MM.1S (cell line): ENCODE data around the gene XRN2.
"Not testable (repeated sequence)": the region's sequence is repeated elsewhere in the genome, so short reads cannot be mapped to it uniquely, and the experiment has no call there.

Source experiments
- DNase-seq: peaks from one replicate; pipeline ENCODE4 v3.0.0-alpha.2; 2015
- H2AFZ ChIP-seq: fragments of 300-600 bp; sonication (generic); 2 replicates; pipeline ENCODE4 v1.6.0; 2016; ENCODE audit warnings: antibody characterized with exemption, low read length
- H3F3A ChIP-seq: fragments of 300-600 bp; sonication (generic); 2 replicates; pipeline ENCODE4 v1.6.1; 2016; ENCODE audit warnings: mild to moderate bottlenecking, antibody characterized with exemption, low read length, moderate library complexity, mixed read lengths; ENCODE audit not compliant: insufficient read depth
- H3K27ac ChIP-seq: fragments of 300-600 bp; sonication (generic); 2 replicates; pipeline ENCODE4 v1.5.1; 2016; ENCODE audit warnings: mild to moderate bottlenecking, low read length
- H3K27me3 ChIP-seq: fragments of 300-600 bp; sonication (generic); replicated peaks from 2 replicates; pipeline ENCODE4 v1.6.0; 2016; ENCODE audit warnings: low read length; ENCODE audit not compliant: insufficient read depth
- H3K36me3 ChIP-seq: fragments of 300-600 bp; sonication (generic); replicated peaks from 2 replicates; pipeline ENCODE4 v1.6.1; 2016; ENCODE audit warnings: mild to moderate bottlenecking, low read length, mixed read lengths; ENCODE audit not compliant: insufficient read depth
- H3K4me1 ChIP-seq: fragments of 300-600 bp; sonication (generic); 2 replicates; pipeline ENCODE4 v1.6.1; 2016; ENCODE audit warnings: low read length, mixed read lengths
- H3K4me2 ChIP-seq: fragments of 300-600 bp; sonication (generic); 2 replicates; pipeline ENCODE4 v1.6.0; 2016; ENCODE audit warnings: low read depth, low read length
- H3K4me3 ChIP-seq: fragments of 300-600 bp; sonication (generic); 2 replicates; pipeline ENCODE4 v1.5.1; 2016; ENCODE audit warnings: low read length, mixed read lengths
- H3K79me2 ChIP-seq: fragments of 300-600 bp; sonication (generic); 2 replicates; pipeline ENCODE4 v1.6.1; 2016; ENCODE audit warnings: mixed run types, low read length, mixed read lengths
- H3K9ac ChIP-seq: fragments of 300-600 bp; sonication (generic); 2 replicates; pipeline ENCODE4 v1.6.1; 2016; ENCODE audit warnings: low read length, mixed read lengths
- H3K9me2 ChIP-seq: fragments of 300-600 bp; sonication (generic); replicated peaks from 2 replicates; pipeline ENCODE4 v1.6.1; 2016; ENCODE audit warnings: mild to moderate bottlenecking, low read length, mixed read lengths; ENCODE audit not compliant: insufficient read depth
- H3K9me3 ChIP-seq: fragments of 300-600 bp; sonication (generic); replicated peaks from 2 replicates; pipeline ENCODE4 v1.6.1; 2016; ENCODE audit warnings: mild to moderate bottlenecking, low read length, mixed read lengths; ENCODE audit not compliant: insufficient read depth
- H4K20me1 ChIP-seq: fragments of 300-600 bp; sonication (generic); 2 replicates; pipeline ENCODE4 v1.6.1; 2016; ENCODE audit warnings: mild to moderate bottlenecking, low read length, moderate library complexity, mixed read lengths; ENCODE audit not compliant: insufficient read depth
- EZH2 ChIP-seq: fragments of 300-600 bp; sonication (generic); optimal IDR thresholded peaks from 2 replicates; pipeline ENCODE3; 2017; ENCODE audit warnings: low read depth, mild to moderate bottlenecking, antibody characterized with exemption, low read length, mixed read lengths
- EZH2phosphoT487 ChIP-seq: fragments of 300-600 bp; sonication (generic); IDR thresholded peaks from 2 replicates; pipeline ENCODE4 v1.6.1; 2018; ENCODE audit warnings: antibody characterized with exemption, low read length
- TF ChIP-seq, protein P1 (sequence below): fragments of 300-600 bp; sonication (generic); IDR thresholded peaks from 2 replicates; pipeline ENCODE4 v1.5.1; 2016; ENCODE audit warnings: antibody characterized with exemption, low read length, mixed read lengths

XRN2 gene

DNA sequence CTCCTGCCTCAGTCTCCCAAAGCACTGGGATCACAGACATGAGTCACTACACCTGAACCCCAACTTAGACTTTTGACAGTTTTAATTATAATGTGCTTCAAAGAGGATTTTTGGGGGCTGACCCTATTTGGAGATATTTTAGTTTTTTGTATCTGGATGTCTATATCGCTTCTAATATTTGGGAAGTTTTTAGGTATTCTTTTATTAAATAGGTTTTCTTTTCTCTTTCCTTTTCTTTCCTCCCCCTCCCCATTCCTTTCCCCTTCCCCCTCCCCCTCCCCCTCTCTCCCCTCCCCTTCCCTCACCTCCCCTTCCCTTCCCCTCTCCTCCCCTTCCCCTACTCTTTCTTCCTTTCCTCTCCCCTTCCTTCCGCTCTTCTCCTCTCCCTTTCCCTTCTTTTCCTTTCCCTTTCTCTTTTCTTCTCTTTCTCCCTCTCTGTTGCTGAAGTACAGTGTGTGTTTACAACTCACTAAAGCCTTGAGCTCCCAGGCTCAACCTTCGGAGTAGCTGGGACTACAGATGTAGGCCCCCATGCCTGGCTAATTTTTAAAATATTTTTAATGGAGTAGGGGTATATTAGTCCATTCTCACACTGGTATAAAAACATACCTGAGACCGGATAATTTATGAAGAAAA is 118.6 kb downstream of the XRN2 start:
- no peak overlapping the region for H3K9ac ChIP-seq

GRCh38 chr20:21423712-21424111 is 120.6 kb downstream of the XRN2 start:
- H3K9ac ChIP-seq, H3K36me3 ChIP-seq, H3F3A ChIP-seq, H3K27ac ChIP-seq, H2AFZ ChIP-seq, H3K4me3 ChIP-seq, H3K4me2 ChIP-seq, H3K9me3 ChIP-seq, DNase-seq, H4K20me1 ChIP-seq, H3K27me3 ChIP-seq, H3K4me1 ChIP-seq, H3K79me2 ChIP-seq, H3K9me2 ChIP-seq: not testable (repeated sequence)

More for the DNA sequence above, 118.6 kb downstream of the XRN2 start:
- Histone ChIP-seq H3K27ac (no peak overlapping the region), H3K9me2 (no peaks in the 10 kb centered on the region), H3K4me2 (no peak overlapping the region), H3K9me3 (no peaks in the 10 kb centered on the region), H3K36me3 (no peaks in the 10 kb centered on the region), H3K27me3 (no peaks in the 10 kb centered on the region), H2AFZ (no peak overlapping the region), H3K79me2 (no peaks in the 10 kb centered on the region), H3F3A (no peaks in the 10 kb centered on the region), H4K20me1 (no peaks in the 10 kb centered on the region), H3K4me1 (no peaks in the 10 kb centered on the region), H3K4me3 (no peak overlapping the region)
- TF ChIP-seq EZH2phosphoT487 (no peak), EZH2 (no peak)
- TF ChIP-seq, protein P1, sequence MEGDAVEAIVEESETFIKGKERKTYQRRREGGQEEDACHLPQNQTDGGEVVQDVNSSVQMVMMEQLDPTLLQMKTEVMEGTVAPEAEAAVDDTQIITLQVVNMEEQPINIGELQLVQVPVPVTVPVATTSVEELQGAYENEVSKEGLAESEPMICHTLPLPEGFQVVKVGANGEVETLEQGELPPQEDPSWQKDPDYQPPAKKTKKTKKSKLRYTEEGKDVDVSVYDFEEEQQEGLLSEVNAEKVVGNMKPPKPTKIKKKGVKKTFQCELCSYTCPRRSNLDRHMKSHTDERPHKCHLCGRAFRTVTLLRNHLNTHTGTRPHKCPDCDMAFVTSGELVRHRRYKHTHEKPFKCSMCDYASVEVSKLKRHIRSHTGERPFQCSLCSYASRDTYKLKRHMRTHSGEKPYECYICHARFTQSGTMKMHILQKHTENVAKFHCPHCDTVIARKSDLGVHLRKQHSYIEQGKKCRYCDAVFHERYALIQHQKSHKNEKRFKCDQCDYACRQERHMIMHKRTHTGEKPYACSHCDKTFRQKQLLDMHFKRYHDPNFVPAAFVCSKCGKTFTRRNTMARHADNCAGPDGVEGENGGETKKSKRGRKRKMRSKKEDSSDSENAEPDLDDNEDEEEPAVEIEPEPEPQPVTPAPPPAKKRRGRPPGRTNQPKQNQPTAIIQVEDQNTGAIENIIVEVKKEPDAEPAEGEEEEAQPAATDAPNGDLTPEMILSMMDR = no peak
- DNase-seq = no peak

DNA sequence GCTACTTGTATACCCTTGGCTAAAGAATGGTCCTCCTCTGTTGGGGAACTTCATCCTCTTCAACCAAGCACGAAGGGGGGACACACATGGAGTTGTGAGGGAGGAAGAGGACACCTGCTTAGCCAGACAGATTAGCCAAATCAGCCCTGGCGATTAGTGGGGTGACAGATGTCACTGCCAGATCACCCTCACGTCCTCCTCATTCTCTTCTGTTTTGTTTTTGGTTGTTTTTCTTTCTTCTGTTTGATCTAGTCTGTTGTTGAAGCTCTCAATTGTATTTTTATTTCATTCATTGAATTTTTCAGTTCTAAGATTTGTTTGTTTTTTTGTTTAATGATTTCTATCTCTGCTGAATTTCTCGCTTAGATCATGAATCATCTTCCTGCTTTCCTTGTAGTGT is 121.7 kb downstream of the XRN2 start:
- Histone ChIP-seq H3K4me1 (no peaks in the 10 kb centered on the region), H3K9ac (no peak overlapping the region), H3F3A (no peaks in the 10 kb centered on the region), H3K4me3 (no peak overlapping the region), H3K9me2 (no peaks in the 10 kb centered on the region), H3K4me2 (no peak overlapping the region), H3K27ac (no peak overlapping the region), H3K79me2 (no peaks in the 10 kb centered on the region), H4K20me1 (no peaks in the 10 kb centered on the region), H2AFZ (no peak overlapping the region), H3K27me3 (no peaks in the 10 kb centered on the region), H3K36me3 (no peaks in the 10 kb centered on the region), H3K9me3 (no peaks in the 10 kb centered on the region)
- no peak for DNase-seq
- TF ChIP-seq EZH2 = no peak
- TF ChIP-seq, protein P1 = no peak
- no peak for TF ChIP-seq EZH2phosphoT487

DNA sequence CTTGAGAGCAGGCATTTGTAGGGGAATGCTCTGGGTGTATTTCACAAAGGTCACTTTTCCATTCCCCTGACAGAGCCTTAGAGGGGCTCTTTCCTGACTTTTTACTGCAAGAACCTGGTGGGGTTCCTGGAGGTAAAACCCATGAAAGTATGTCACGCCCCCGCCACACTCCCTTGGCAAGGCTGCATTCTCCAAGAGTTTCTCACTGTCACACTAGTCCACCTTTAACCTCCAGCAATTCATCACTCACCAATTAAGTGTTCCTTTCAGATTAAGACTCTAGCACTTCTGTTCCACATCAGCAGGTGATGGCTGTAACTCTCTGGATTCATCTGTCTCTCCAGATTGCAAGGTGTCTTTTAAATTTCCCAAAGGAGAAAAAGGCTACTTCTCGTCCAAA is 126.9 kb downstream of the XRN2 start:
- Histone ChIP-seq H3K9me3 (no peaks in the 10 kb centered on the region), H4K20me1 (no peaks in the 10 kb centered on the region), H3K9me2 (no peaks in the 10 kb centered on the region), H3K27ac (no peak overlapping the region), H3K4me3 (no peak overlapping the region), H3K4me1 (no peaks in the 10 kb centered on the region), H2AFZ (no peak overlapping the region), H3K9ac (no peak overlapping the region), H3K27me3 (no peaks in the 10 kb centered on the region), H3K79me2 (no peaks in the 10 kb centered on the region), H3F3A (no peaks in the 10 kb centered on the region), H3K36me3 (no peaks in the 10 kb centered on the region), H3K4me2 (no peak overlapping the region)
- no peak for DNase-seq
- TF ChIP-seq EZH2phosphoT487 (no peak), EZH2 (no peak)
- TF ChIP-seq, protein P1 = no peak
